Caco-2 (cell line): Measurements from ENCODE around the gene RNU6-8. TPM values are rescaled to one million over a fixed set of nuclear protein-coding genes. Genes with fewer than 3 reads are reported as not detected.

Source experiments
- BruUV-seq: library from RNA; stranded (reverse); fragments of 400-500 nt; replicated peaks from 2 replicates; lab custom pipeline; 2021; lab: Mats Ljungman, UMichigan
- CTCF ChIA-PET: fragments of 300-600 bp; sonication (Branson Sonifier 250); formaldehyde crosslinking; loops from one replicate; lab custom pipeline; 2022; ENCODE audit warnings: antibody characterized with exemption; lab: Charles Lee
- POLR2A ChIA-PET: fragments of 300-600 bp; sonication (Branson Sonifier 250); formaldehyde crosslinking; loops from one replicate; lab custom pipeline; 2022; ENCODE audit warnings: antibody characterized with exemption; lab: Charles Lee
- DNase-seq, 2 experiments: peaks; one replicate each; pipeline versions ENCODE4 v3.0.0 to v3.0.0-alpha.2; 2020 to 2022
- H3K27me3 ChIP-seq: replicated peaks from 2 replicates; pipeline ENCODE4 v1.6.0; 2011; ENCODE audit warnings: low read length; ENCODE audit not compliant: control insufficient read depth, insufficient read depth
- H3K36me3 ChIP-seq: 2 replicates; pipeline ENCODE4 v1.5.1; 2011; ENCODE audit warnings: low read length; ENCODE audit not compliant: control insufficient read depth, insufficient read depth
- H3K4me1 ChIP-seq: fragments of 250-450 bp; sonication (Bioruptor Pico); 2 replicates; pipeline ENCODE4 v1.5.1; 2020; ENCODE audit warnings: mild to moderate bottlenecking
- H3K4me3 ChIP-seq: 2 replicates; pipeline ENCODE4 v1.5.1; 2011; ENCODE audit warnings: low read depth, mild to moderate bottlenecking, control low read depth, low read length
- H3K9me3 ChIP-seq: fragments of 250-450 bp; sonication (Bioruptor Pico); 2 replicates; pipeline ENCODE4 v1.5.1; 2020; ENCODE audit warnings: mild to moderate bottlenecking, moderate library complexity
- H3K27ac Mint-ChIP-seq: one replicate; pipeline ENCODE4 v1.8.0; 2022; ENCODE audit warnings: mixed read lengths; ENCODE audit not compliant: unreplicated experiment
- H3K27me3 Mint-ChIP-seq: one replicate; pipeline ENCODE4 v1.8.0; 2022; ENCODE audit warnings: mixed read lengths; ENCODE audit not compliant: insufficient read depth, unreplicated experiment
- H3K36me3 Mint-ChIP-seq: one replicate; pipeline ENCODE4 v1.8.0; 2022; ENCODE audit warnings: mild to moderate bottlenecking, mixed read lengths; ENCODE audit not compliant: insufficient read depth, unreplicated experiment
- H3K4me1 Mint-ChIP-seq: one replicate; pipeline ENCODE4 v1.8.0; 2022; ENCODE audit warnings: low read depth, mixed read lengths; ENCODE audit not compliant: unreplicated experiment
- H3K4me3 Mint-ChIP-seq: one replicate; pipeline ENCODE4 v1.8.0; 2022; ENCODE audit warnings: mild to moderate bottlenecking, moderate library complexity, mixed read lengths; ENCODE audit not compliant: unreplicated experiment
- H3K9me3 Mint-ChIP-seq: one replicate; pipeline ENCODE4 v1.8.0; 2022; ENCODE audit warnings: mixed read lengths; ENCODE audit not compliant: unreplicated experiment
- CTCF ChIP-seq, 2 experiments: fragments of 200-600 bp in 1 of 2; IDR thresholded peaks; 1 replicate in 1 of 2; 2 replicates in 1 of 2; pipeline versions ENCODE4 v1.5.1 to v1.8.0; 2011 to 2022; ENCODE audit warnings: antibody characterized with exemption in 1 of 2, control low read depth in 1 of 2, inconsistent platforms in 1 of 2, low read depth in 1 of 2, low read length in 1 of 2, mild to moderate bottlenecking in 1 of 2, moderate library complexity in 1 of 2; ENCODE audit not compliant: insufficient read depth in 1 of 2, severe bottlenecking in 1 of 2, unreplicated experiment in 1 of 2
- intact Hi-C: fragments of 100-400 bp; cut with micrococcal nuclease; formaldehyde crosslinking; loops from one replicate; pipeline ENCODE4 v1.10.0; 2022; ENCODE audit not compliant: unreplicated experiment
- total RNA-seq: library from RNA; stranded (reverse); gene quantifications from 2 replicates; pipeline ENCODE4 v1.2.3, GENCODE V29; 2022

Gene RNU6-8
- total RNA-seq, 1 experiment from 2014 or later = not detected

GRCh38 chr14:32224737-32225377 lies 21.8 kb upstream of the RNU6-8 start:
- H3K4me3 ChIP-seq = no peak overlapping the region
- Mint-ChIP-seq H3K27me3 (no peaks in the 10 kb centered on the region), H3K27ac (peak overlapping the region; percentile 40), H3K9me3 (no peaks in the 10 kb centered on the region), H3K4me3 (no peak overlapping the region), H3K36me3 (peaks cover 5% of the 10 kb centered on the region), H3K4me1 (peaks cover 27% of the 10 kb centered on the region)
- TF ChIP-seq CTCF (IDR thresholded peaks at IDR 0.05; ENCODE audit: insufficient read depth in 1 of 2, low read depth in 1 of 2, low read length in 1 of 2, severe bottlenecking in 1 of 2, unreplicated experiment in 1 of 2) = peak; percentile 29 to 60
- ChIA-PET POLR2A (no interaction called here), CTCF (no interaction called here)
- BruUV-seq = no TSS peak
- peaks cover 36% of the 10 kb centered on the region for H3K4me1 ChIP-seq
- peak; percentile 62 to 63 for DNase-seq
- H3K27me3 ChIP-seq = no peaks in the 10 kb centered on the region
- no peaks in the 10 kb centered on the region for H3K36me3 ChIP-seq
- intact Hi-C loops = no loop called here
- no peaks in the 10 kb centered on the region for H3K9me3 ChIP-seq

GRCh38 chr14:32217301-32217700 lies 14.2 kb upstream of the RNU6-8 start:
- intact Hi-C loops = no loop called here
- peaks cover 13% of the 10 kb centered on the region for H3K4me1 ChIP-seq
- H3K4me1 Mint-ChIP-seq = peaks cover 17% of the 10 kb centered on the region

GRCh38 chr14:32212833-32213232 lies 9.8 kb upstream of the RNU6-8 start:
- Mint-ChIP-seq H3K9me3 (no peaks in the 10 kb centered on the region), H3K36me3 (no peaks in the 10 kb centered on the region), H3K4me3 (no peak overlapping the region), H3K27me3 (no peaks in the 10 kb centered on the region), H3K27ac (no peak overlapping the region), H3K4me1 (peaks cover 6% of the 10 kb centered on the region)
- Histone ChIP-seq H3K9me3 (no peaks in the 10 kb centered on the region), H3K4me1 (no peaks in the 10 kb centered on the region), H3K36me3 (no peaks in the 10 kb centered on the region), H3K27me3 (no peaks in the 10 kb centered on the region), H3K4me3 (no peak overlapping the region)
- POLR2A ChIA-PET = no interaction called here
- no peak for TF ChIP-seq CTCF (IDR thresholded peaks at IDR 0.05; ENCODE audit: insufficient read depth in 1 of 2, low read depth in 1 of 2, low read length in 1 of 2, severe bottlenecking in 1 of 2, unreplicated experiment in 1 of 2)
- CTCF ChIA-PET = no interaction called here
- intact Hi-C loops = no loop called here
- no peak for DNase-seq
- no TSS peak for BruUV-seq

More at GRCh38 chr14:32217301-32217700, 14.2 kb upstream of the RNU6-8 start:
- H3K4me3 ChIP-seq = no peak overlapping the region
- H3K9me3 ChIP-seq = no peaks in the 10 kb centered on the region
- H3K9me3 Mint-ChIP-seq = no peaks in the 10 kb centered on the region
- no TSS peak for BruUV-seq
- peaks cover 5% of the 10 kb centered on the region for H3K36me3 Mint-ChIP-seq
- H3K36me3 ChIP-seq = no peaks in the 10 kb centered on the region
- no peaks in the 10 kb centered on the region for H3K27me3 ChIP-seq
- H3K27me3 Mint-ChIP-seq = no peaks in the 10 kb centered on the region
- CTCF ChIA-PET = no interaction called here
- H3K27ac Mint-ChIP-seq = no peak overlapping the region
- no peak for TF ChIP-seq CTCF (IDR thresholded peaks at IDR 0.05; ENCODE audit: insufficient read depth in 1 of 2, low read depth in 1 of 2, low read length in 1 of 2, severe bottlenecking in 1 of 2, unreplicated experiment in 1 of 2)
- H3K4me3 Mint-ChIP-seq = no peak overlapping the region
- POLR2A ChIA-PET = no interaction called here
- no peak for DNase-seq
